GM19035 (cell line): ENCODE measurements around the gene NPAS1.

ENCODE experiments used
- ATAC-seq: cut with Tn5 transposase; IDR thresholded peaks from one replicate; pipeline ENCODE4 v1.9.1; 2021; ENCODE audit not compliant: unreplicated experiment

NPAS1 gene

GRCh38 chr19:47013041-47013517, 6.6 kb upstream of the NPAS1 start:
- no peak for ATAC-seq

GRCh38 chr19:47018923-47019322, 714 bp upstream of the NPAS1 start:
- ATAC-seq, result no peak

GRCh38 chr19:47020132-47020805, 632 bp downstream of the NPAS1 start:
- ATAC-seq, result no peak

GRCh38 chr19:47020992-47021496, 1.4 kb downstream of the NPAS1 start:
- ATAC-seq, result no peak

GRCh38 chr19:47021536-47022139, 2.0 kb downstream of the NPAS1 start:
- ATAC-seq, result no peak

GRCh38 chr19:47022140-47022536, 2.5 kb downstream of the NPAS1 start:
- no peak for ATAC-seq

- ATAC-seq, result no peak
These were observed 3.2 kb downstream of the NPAS1 start for GRCh38 chr19:47022541-47023447.

- ATAC-seq, result no peak
These were observed 3.8 kb downstream of the NPAS1 start for GRCh38 chr19:47023448-47023794.

GRCh38 chr19:47024502-47024901, 4.9 kb downstream of the NPAS1 start:
- ATAC-seq, result no peak

- no peak for ATAC-seq
These were observed 6.5 kb downstream of the NPAS1 start for GRCh38 chr19:47026156-47026555.

GRCh38 chr19:47026889-47027288, 7.3 kb downstream of the NPAS1 start:
- ATAC-seq, result no peak

GRCh38 chr19:47027586-47028088, 8.0 kb downstream of the NPAS1 start:
- no peak for ATAC-seq

GRCh38 chr19:47028195-47028601, 8.6 kb downstream of the NPAS1 start:
- no peak for ATAC-seq

GRCh38 chr19:47032171-47032811, 12.7 kb downstream of the NPAS1 start:
- ATAC-seq, result no peak

- ATAC-seq, result peak; percentile 85
These were observed 15.8 kb downstream of the NPAS1 start for GRCh38 chr19:47035127-47036096.

- peak; percentile 38 for ATAC-seq
These were observed 16.5 kb downstream of the NPAS1 start for GRCh38 chr19:47036097-47036651.

GRCh38 chr19:47037766-47038165, 18.1 kb downstream of the NPAS1 start:
- no peak for ATAC-seq

- ATAC-seq, result no peak
These were observed 19.7 kb downstream of the NPAS1 start for GRCh38 chr19:47039239-47039874.

- no peak for ATAC-seq
These were observed 21.2 kb downstream of the NPAS1 start for GRCh38 chr19:47040869-47041268.
